Right lobe of liver (tissue), 6 donors: Measurements from ENCODE around the gene ZBED5. TPM values are rescaled to one million over a fixed set of nuclear protein-coding genes. Genes with fewer than 3 reads are reported as not detected.

Source experiments
- ATAC-seq, 4 donors: fragments of 200-7000 bp; cut with Tn5 transposase; one replicate each; pipeline ENCODE4 v1.9.1; 2020; ENCODE audit warnings: mild to moderate bottlenecking in 4 of 4, moderate library complexity in 4 of 4
- DNase-seq, 3 donors: peaks; one replicate each; pipeline ENCODE4 v3.0.0-alpha.2; 2020
- H3K27ac ChIP-seq, 3 donors: fragments of 200-600 bp; one replicate each; pipeline ENCODE4 v1.8.0; 2022
- H3K27me3 ChIP-seq, 2 donors: fragments of 200-600 bp; one replicate each; pipeline ENCODE4 v1.8.0; 2022
- H3K36me3 ChIP-seq, 4 donors: fragments of 200-600 bp; sonication (generic) in 1 of 4; one replicate each; pipeline versions ENCODE4 v1.5.1 to v1.8.0; 2017 to 2022; ENCODE audit warnings: control low read depth in 1 of 4
- H3K4me1 ChIP-seq, 4 donors: fragments of 200-600 bp; sonication (generic) in 1 of 4; one replicate each; pipeline versions ENCODE4 v1.5.1 to v1.8.0; 2017 to 2022; ENCODE audit warnings: control low read depth in 1 of 4
- H3K4me3 ChIP-seq, 3 donors: fragments of 200-600 bp; one replicate each; pipeline ENCODE4 v1.8.0; 2022
- H3K9me3 ChIP-seq, 4 donors: fragments of 200-600 bp; sonication (generic) in 1 of 4; one replicate each; pipeline versions ENCODE4 v1.5.1 to v1.8.0; 2017 to 2022; ENCODE audit warnings: control low read depth in 1 of 4
- CTCF ChIP-seq, 4 donors: fragments of 200-600 bp in 3 of 4; fragments of 450-650 bp in 1 of 4; IDR thresholded peaks; one replicate each; pipeline versions ENCODE4 v1.5.1 to v1.8.0; 2016 to 2022; ENCODE audit warnings: antibody characterized with exemption in 4 of 4, mild to moderate bottlenecking in 2 of 4
- POLR2A ChIP-seq: fragments of 450-650 bp; IDR thresholded peaks from one replicate; pipeline ENCODE4 v1.6.1; 2017; ENCODE audit warnings: antibody characterized with exemption, mild to moderate bottlenecking
- WGBS: methylation state at CpG from one replicate; pipeline ENCODE4 v1.1.6; 2018; ENCODE audit warnings: low coverage, low lambda C conversion rate; ENCODE audit not compliant: insufficient coverage; ENCODE audit errors: missing lambda C conversion rate; 5-methylcytosine and 5-hydroxymethylcytosine counted together
- intact Hi-C, 2 donors: fragments of 100-400 bp; cut with DNase I; formaldehyde crosslinking; loops; one replicate each; pipeline versions ENCODE4 v1.11.2 to v1.14.1; 2022
- total RNA-seq, 6 experiments: library from RNA; depleted of rRNA in 2 of 6; stranded (reverse); fragments of >200 nt in 2 of 6; fragmentation: NEBNext Ultra II Directional in 3 of 6; extraction: Animal tissue kit (Norgen Biotek cat#: 25700) in 3 of 6; gene quantifications; one replicate each; pipeline versions ENCODE4 v1.1.0 to v1.2.4, GENCODE V29; 2016 to 2023
- donor health status: DM: no; HTN: yes; CAD: no.
- donor health status: DM: no; HTN: no; CAD: no.
- donor health status: DM: no; HTN: no; CAD: no.
- donor health status: DM: no; HTN: yes; CAD: no.
- donor health status: DM: no; HTN: yes; CAD: no.

ZBED5 gene
- total RNA-seq, 6 experiments from 2014 or later: 7.0 to 11.7 (median 8.7) TPM

GRCh38 chr11:10846660-10847059 lies 11.2 kb downstream of the ZBED5 start:
- intact Hi-C loops: no loop called here
- Histone ChIP-seq H3K9me3 (no peaks in the 10 kb centered on the region), H3K27ac (no peak overlapping the region), H3K27me3 (no peaks in the 10 kb centered on the region), H3K4me1 (no peaks in the 10 kb centered on the region), H3K36me3 (no peaks in the 10 kb centered on the region), H3K4me3 (no peak overlapping the region)
- DNase-seq (no peak), ATAC-seq (no peak)
- TF ChIP-seq POLR2A: no peak
- TF ChIP-seq CTCF (IDR thresholded peaks at IDR 0.05): no peak

- H3K9me3 ChIP-seq: no peaks in the 10 kb centered on the region
- DNase-seq: no peak
- no peaks in the 10 kb centered on the region for H3K36me3 ChIP-seq
- H3K4me1 ChIP-seq: no peaks in the 10 kb centered on the region
- no peak overlapping the region for H3K4me3 ChIP-seq
- no peaks in the 10 kb centered on the region for H3K27me3 ChIP-seq
- no peak for ATAC-seq
- intact Hi-C loops: no loop called here
- TF ChIP-seq CTCF (IDR thresholded peaks at IDR 0.05) (no peak), POLR2A (no peak)
- H3K27ac ChIP-seq: no peak overlapping the region
- 89% methylated on average over 2 of the region's 2 CpGs for WGBS
These were observed 12.3 kb downstream of the ZBED5 start for GRCh38 chr11:10845589-10845988.

- Histone ChIP-seq H3K9me3 (no peaks in the 10 kb centered on the region), H3K27ac (no peak overlapping the region), H3K4me3 (no peak overlapping the region), H3K36me3 (no peaks in the 10 kb centered on the region), H3K27me3 (no peaks in the 10 kb centered on the region), H3K4me1 (no peaks in the 10 kb centered on the region)
- DNase-seq (no peak), ATAC-seq (no peak)
- TF ChIP-seq POLR2A: no peak
- TF ChIP-seq CTCF (IDR thresholded peaks at IDR 0.05): no peak
- intact Hi-C loops: no loop called here
These were observed 13.1 kb downstream of the ZBED5 start for GRCh38 chr11:10844796-10845195.

GRCh38 chr11:10844356-10844755 lies 13.5 kb downstream of the ZBED5 start:
- no peak for TF ChIP-seq CTCF (IDR thresholded peaks at IDR 0.05)
- no peak for TF ChIP-seq POLR2A
- no peaks in the 10 kb centered on the region for H3K27me3 ChIP-seq
- H3K36me3 ChIP-seq: no peaks in the 10 kb centered on the region
- DNase-seq (no peak), ATAC-seq (no peak)
- H3K4me1 ChIP-seq: no peaks in the 10 kb centered on the region
- no peak overlapping the region for H3K27ac ChIP-seq
- no peaks in the 10 kb centered on the region for H3K9me3 ChIP-seq
- intact Hi-C loops: no loop called here
- no peak overlapping the region for H3K4me3 ChIP-seq

GRCh38 chr11:10838881-10839280 lies 19.0 kb downstream of the ZBED5 start:
- TF ChIP-seq CTCF (IDR thresholded peaks at IDR 0.05) (no peak), POLR2A (no peak)
- no peaks in the 10 kb centered on the region for H3K9me3 ChIP-seq
- no peak for DNase-seq
- ATAC-seq: no peak
- no peak overlapping the region for H3K27ac ChIP-seq
- H3K4me3 ChIP-seq: no peak overlapping the region
- 64% methylated on average over 3 of the region's 3 CpGs for WGBS
- no peaks in the 10 kb centered on the region for H3K4me1 ChIP-seq
- intact Hi-C loops: no loop called here
- no peaks in the 10 kb centered on the region for H3K27me3 ChIP-seq
- no peaks in the 10 kb centered on the region for H3K36me3 ChIP-seq
